Measurements from ENCODE around the gene ZBTB16.

Gene ZBTB16

GRCh38 chr11:114080769-114081168 is 21.3 kb downstream of the ZBTB16 start:
- Histone ChIP-seq H3K9ac (ENCODE audit: insufficient read length) (no peak overlapping the region), H3K4me3 (no peak overlapping the region), H3K36me3 (ENCODE audit: insufficient read depth, low read length) (no peaks in the 10 kb centered on the region), H3K9me3 (ENCODE audit: low read depth, low read length) (no peaks in the 10 kb centered on the region), H3K27ac (no peak overlapping the region)
- TF ChIP-seq POLR2AphosphoS5 (IDR thresholded peaks at IDR 0.05; ENCODE audit: borderline replicate concordance, low read depth, low read length) (no peak), EZH2 (IDR thresholded peaks at IDR 0.05) (no peak), FOXP2 (optimal IDR thresholded peaks at IDR 0.05; ENCODE audit: control extremely low read depth, extremely low read length, insufficient read depth) (no peak)
- no peak for DNase-seq (ENCODE audit: low read depth, low spot score)

GRCh38 chr11:114081641-114082414 is 22.3 kb downstream of the ZBTB16 start:
- Histone ChIP-seq H3K27ac (no peak overlapping the region), H3K36me3 (ENCODE audit: insufficient read depth, low read length) (no peaks in the 10 kb centered on the region), H3K9ac (ENCODE audit: insufficient read length) (no peak overlapping the region), H3K4me3 (no peak overlapping the region), H3K9me3 (ENCODE audit: low read depth, low read length) (no peaks in the 10 kb centered on the region)
- DNase-seq (ENCODE audit: low read depth, low spot score), result no peak
- TF ChIP-seq POLR2AphosphoS5 (IDR thresholded peaks at IDR 0.05; ENCODE audit: borderline replicate concordance, low read depth, low read length) (no peak), FOXP2 (optimal IDR thresholded peaks at IDR 0.05; ENCODE audit: control extremely low read depth, extremely low read length, insufficient read depth) (no peak), EZH2 (IDR thresholded peaks at IDR 0.05) (no peak)

- Histone ChIP-seq H3K27ac (no peak overlapping the region), H3K36me3 (ENCODE audit: insufficient read depth, low read length) (no peaks in the 10 kb centered on the region), H3K4me3 (no peak overlapping the region), H3K9ac (ENCODE audit: insufficient read length) (no peak overlapping the region), H3K9me3 (ENCODE audit: low read depth, low read length) (no peaks in the 10 kb centered on the region)
- TF ChIP-seq EZH2 (IDR thresholded peaks at IDR 0.05) (no peak), FOXP2 (optimal IDR thresholded peaks at IDR 0.05; ENCODE audit: control extremely low read depth, extremely low read length, insufficient read depth) (no peak), POLR2AphosphoS5 (IDR thresholded peaks at IDR 0.05; ENCODE audit: borderline replicate concordance, low read depth, low read length) (no peak)
- DNase-seq (ENCODE audit: low read depth, low spot score), result no peak
Measured at GRCh38 chr11:114082415-114082748, 22.9 kb downstream of the ZBTB16 start.

GRCh38 chr11:114082767-114083181 is 23.3 kb downstream of the ZBTB16 start:
- H3K27ac ChIP-seq, result no peak overlapping the region
- no peak for DNase-seq (ENCODE audit: low read depth, low spot score)

GRCh38 chr11:114083391-114084252 is 24.1 kb downstream of the ZBTB16 start:
- no peak overlapping the region for H3K27ac ChIP-seq
- no peak for DNase-seq (ENCODE audit: low read depth, low spot score)

More at GRCh38 chr11:114082767-114083181, 23.3 kb downstream of the ZBTB16 start:
- H3K9ac ChIP-seq (ENCODE audit: insufficient read length), result no peak overlapping the region
- no peaks in the 10 kb centered on the region for H3K9me3 ChIP-seq (ENCODE audit: low read depth, low read length)
- TF ChIP-seq POLR2AphosphoS5 (IDR thresholded peaks at IDR 0.05; ENCODE audit: borderline replicate concordance, low read depth, low read length) (no peak), EZH2 (IDR thresholded peaks at IDR 0.05) (no peak), FOXP2 (optimal IDR thresholded peaks at IDR 0.05; ENCODE audit: control extremely low read depth, extremely low read length, insufficient read depth) (no peak)
- no peak overlapping the region for H3K4me3 ChIP-seq
- no peaks in the 10 kb centered on the region for H3K36me3 ChIP-seq (ENCODE audit: insufficient read depth, low read length)

GRCh38 chr11:114084414-114084813 is 24.9 kb downstream of the ZBTB16 start:
- DNase-seq (ENCODE audit: low read depth, low spot score), result no peak
- TF ChIP-seq EZH2 (IDR thresholded peaks at IDR 0.05) (no peak), FOXP2 (optimal IDR thresholded peaks at IDR 0.05; ENCODE audit: control extremely low read depth, extremely low read length, insufficient read depth) (no peak), POLR2AphosphoS5 (IDR thresholded peaks at IDR 0.05; ENCODE audit: borderline replicate concordance, low read depth, low read length) (no peak)
- H3K9me3 ChIP-seq (ENCODE audit: low read depth, low read length), result no peaks in the 10 kb centered on the region
- H3K36me3 ChIP-seq (ENCODE audit: insufficient read depth, low read length), result no peaks in the 10 kb centered on the region
- H3K4me3 ChIP-seq, result no peak overlapping the region
- H3K9ac ChIP-seq (ENCODE audit: insufficient read length), result no peak overlapping the region
- H3K27ac ChIP-seq, result no peak overlapping the region

More at GRCh38 chr11:114083391-114084252, 24.1 kb downstream of the ZBTB16 start:
- Histone ChIP-seq H3K4me3 (no peak overlapping the region), H3K36me3 (ENCODE audit: insufficient read depth, low read length) (no peaks in the 10 kb centered on the region), H3K9me3 (ENCODE audit: low read depth, low read length) (no peaks in the 10 kb centered on the region), H3K9ac (ENCODE audit: insufficient read length) (no peak overlapping the region)
- TF ChIP-seq POLR2AphosphoS5 (IDR thresholded peaks at IDR 0.05; ENCODE audit: borderline replicate concordance, low read depth, low read length), result no peak
- no peak for TF ChIP-seq FOXP2 (optimal IDR thresholded peaks at IDR 0.05; ENCODE audit: control extremely low read depth, extremely low read length, insufficient read depth)
- no peak for TF ChIP-seq EZH2 (IDR thresholded peaks at IDR 0.05)

GRCh38 chr11:114085965-114086793 is 26.7 kb downstream of the ZBTB16 start:
- Histone ChIP-seq H3K27ac (no peak overlapping the region), H3K36me3 (ENCODE audit: insufficient read depth, low read length) (no peaks in the 10 kb centered on the region), H3K9me3 (ENCODE audit: low read depth, low read length) (no peaks in the 10 kb centered on the region), H3K9ac (ENCODE audit: insufficient read length) (no peak overlapping the region), H3K4me3 (no peak overlapping the region)
- no peak for DNase-seq (ENCODE audit: low read depth, low spot score)
- TF ChIP-seq FOXP2 (optimal IDR thresholded peaks at IDR 0.05; ENCODE audit: control extremely low read depth, extremely low read length, insufficient read depth) (no peak), EZH2 (IDR thresholded peaks at IDR 0.05) (no peak), POLR2AphosphoS5 (IDR thresholded peaks at IDR 0.05; ENCODE audit: borderline replicate concordance, low read depth, low read length) (no peak)
